Nephron progenitor cell (in vitro differentiated cells): ENCODE measurements around the gene METRNL.

ENCODE experiments used
- DNase-seq: peaks from one replicate; pipeline ENCODE4 v3.0.0; 2021
- H3K27ac Mint-ChIP-seq: 2 replicates; pipeline ENCODE4 v1.8.0; 2021; ENCODE audit warnings: mild to moderate bottlenecking, moderate library complexity, mixed read lengths
- H3K27me3 Mint-ChIP-seq: 2 replicates; pipeline ENCODE4 v1.8.0; 2021; ENCODE audit warnings: mild to moderate bottlenecking, low read depth, mixed read lengths; ENCODE audit not compliant: poor library complexity
- H3K36me3 Mint-ChIP-seq: 2 replicates; pipeline ENCODE4 v1.8.0; 2021; ENCODE audit warnings: low read depth, mixed read lengths
- H3K4me1 Mint-ChIP-seq: 2 replicates; pipeline ENCODE4 v1.8.0; 2021; ENCODE audit warnings: mixed read lengths
- H3K4me3 Mint-ChIP-seq: 2 replicates; pipeline ENCODE4 v1.8.0; 2021; ENCODE audit warnings: mild to moderate bottlenecking, moderate library complexity, mixed read lengths
- H3K9me3 Mint-ChIP-seq: 2 replicates; pipeline ENCODE4 v1.8.0; 2021; ENCODE audit warnings: mild to moderate bottlenecking, moderate library complexity, mixed read lengths
- TF ChIP-seq, protein P1 (sequence below): fragments of 200-600 bp; sonication (generic); IDR thresholded peaks from 2 replicates; pipeline ENCODE4 v1.5.0; 2021; ENCODE audit warnings: antibody characterized with exemption

METRNL gene

DNA sequence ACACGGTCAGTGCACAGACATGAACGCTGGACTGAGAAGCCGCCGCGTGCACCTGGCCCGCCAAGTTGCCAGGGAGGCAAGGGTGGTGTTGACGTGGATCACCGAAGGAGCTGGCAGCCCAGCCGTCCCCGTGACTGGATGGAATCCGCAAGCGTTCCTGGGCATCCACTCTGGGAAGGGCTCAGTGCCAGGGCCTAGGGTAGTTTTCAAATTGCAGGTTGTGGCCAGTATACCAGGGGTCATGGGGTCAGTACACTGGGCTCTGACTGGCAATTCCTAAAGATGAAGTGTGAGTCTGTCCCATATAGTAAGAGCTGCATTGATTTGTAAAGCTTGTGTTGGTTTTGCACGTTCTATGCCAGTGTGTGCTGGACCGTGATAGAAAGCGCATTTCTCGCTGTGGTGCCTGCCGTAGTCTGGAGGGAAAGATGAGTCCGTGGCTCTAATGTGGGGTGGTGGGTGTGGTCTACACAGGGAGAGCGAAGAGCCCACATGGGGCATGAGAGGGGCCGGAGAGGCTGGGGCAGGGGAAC lies 21.1 kb upstream of the METRNL start:
- no peak for DNase-seq
- Mint-ChIP-seq H3K9me3 (no peaks in the 10 kb centered on the region), H3K4me3 (no peak overlapping the region), H3K27ac (no peak overlapping the region), H3K4me1 (peaks cover 43% of the 10 kb centered on the region), H3K27me3 (peaks cover 8% of the 10 kb centered on the region), H3K36me3 (no peaks in the 10 kb centered on the region)
- TF ChIP-seq, protein P1, sequence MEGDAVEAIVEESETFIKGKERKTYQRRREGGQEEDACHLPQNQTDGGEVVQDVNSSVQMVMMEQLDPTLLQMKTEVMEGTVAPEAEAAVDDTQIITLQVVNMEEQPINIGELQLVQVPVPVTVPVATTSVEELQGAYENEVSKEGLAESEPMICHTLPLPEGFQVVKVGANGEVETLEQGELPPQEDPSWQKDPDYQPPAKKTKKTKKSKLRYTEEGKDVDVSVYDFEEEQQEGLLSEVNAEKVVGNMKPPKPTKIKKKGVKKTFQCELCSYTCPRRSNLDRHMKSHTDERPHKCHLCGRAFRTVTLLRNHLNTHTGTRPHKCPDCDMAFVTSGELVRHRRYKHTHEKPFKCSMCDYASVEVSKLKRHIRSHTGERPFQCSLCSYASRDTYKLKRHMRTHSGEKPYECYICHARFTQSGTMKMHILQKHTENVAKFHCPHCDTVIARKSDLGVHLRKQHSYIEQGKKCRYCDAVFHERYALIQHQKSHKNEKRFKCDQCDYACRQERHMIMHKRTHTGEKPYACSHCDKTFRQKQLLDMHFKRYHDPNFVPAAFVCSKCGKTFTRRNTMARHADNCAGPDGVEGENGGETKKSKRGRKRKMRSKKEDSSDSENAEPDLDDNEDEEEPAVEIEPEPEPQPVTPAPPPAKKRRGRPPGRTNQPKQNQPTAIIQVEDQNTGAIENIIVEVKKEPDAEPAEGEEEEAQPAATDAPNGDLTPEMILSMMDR, result no peak

- peaks cover 48% of the 10 kb centered on the region for H3K4me1 Mint-ChIP-seq
Observed at GRCh38 chr17:83061586-83061985, 17.8 kb upstream of the METRNL start.

DNA sequence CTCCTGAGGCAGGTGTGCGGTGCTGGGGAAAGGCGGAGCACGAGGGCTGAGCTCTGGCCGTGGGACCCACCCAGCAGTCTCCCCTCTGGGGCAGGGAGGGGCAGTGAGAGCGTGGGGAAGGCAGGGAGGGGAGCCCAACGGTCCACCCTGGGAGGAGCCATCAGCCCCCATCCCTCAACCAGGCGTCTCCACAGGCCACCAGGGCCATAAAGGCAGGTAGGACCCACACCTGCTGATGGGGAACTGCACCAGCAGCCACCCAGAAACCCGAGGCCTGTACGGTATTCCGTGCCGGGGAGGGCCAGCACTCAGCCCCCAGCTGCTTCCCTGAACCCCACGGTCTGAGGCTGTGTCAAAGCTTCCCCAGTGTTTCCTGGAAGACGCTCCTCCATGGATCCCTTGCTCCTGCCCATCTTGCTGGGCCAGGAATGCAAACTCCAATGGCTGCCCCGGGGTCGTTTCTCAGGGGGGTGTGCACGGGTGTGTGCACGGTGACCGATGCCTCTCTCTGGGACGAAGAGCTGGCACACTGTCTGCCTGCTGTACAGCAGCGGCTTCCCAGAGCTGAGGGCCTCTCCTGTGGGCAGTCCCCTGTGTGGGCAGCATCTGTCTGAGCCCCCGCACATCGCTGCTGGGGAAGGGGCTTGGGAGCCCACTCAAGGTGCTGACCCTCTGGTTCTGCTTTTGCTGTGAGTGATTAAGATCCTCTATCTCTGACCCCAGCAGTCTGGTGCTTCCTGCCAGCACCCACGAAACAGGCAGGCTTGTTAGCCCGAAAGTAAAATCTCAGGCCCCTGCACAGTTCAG lies 17.2 kb upstream of the METRNL start:
- no peak overlapping the region for H3K4me3 Mint-ChIP-seq

More at GRCh38 chr17:83061586-83061985, 17.8 kb upstream of the METRNL start:
- no peaks in the 10 kb centered on the region for H3K9me3 Mint-ChIP-seq
- H3K4me3 Mint-ChIP-seq, result no peak overlapping the region
- H3K36me3 Mint-ChIP-seq, result no peaks in the 10 kb centered on the region
- TF ChIP-seq, protein P1, result no peak
- peaks cover 10% of the 10 kb centered on the region for H3K27me3 Mint-ChIP-seq
- H3K27ac Mint-ChIP-seq, result no peak overlapping the region
- DNase-seq, result no peak

GRCh38 chr17:83062818-83063671 lies 16.4 kb upstream of the METRNL start:
- Mint-ChIP-seq H3K9me3 (no peaks in the 10 kb centered on the region), H3K27ac (peak overlapping the region; percentile 25), H3K4me3 (no peak overlapping the region), H3K27me3 (peaks cover 13% of the 10 kb centered on the region), H3K4me1 (peaks cover 47% of the 10 kb centered on the region), H3K36me3 (no peaks in the 10 kb centered on the region)
- no peak for DNase-seq
- TF ChIP-seq, protein P1, result no peak

More for the DNA sequence above, 17.2 kb upstream of the METRNL start:
- no peak for DNase-seq
- Mint-ChIP-seq H3K27ac (no peak overlapping the region), H3K36me3 (no peaks in the 10 kb centered on the region), H3K27me3 (peaks cover 10% of the 10 kb centered on the region), H3K9me3 (no peaks in the 10 kb centered on the region), H3K4me1 (peaks cover 45% of the 10 kb centered on the region)
- TF ChIP-seq, protein P1, result no peak

GRCh38 chr17:83064021-83064731 lies 15.2 kb upstream of the METRNL start:
- H3K4me1 Mint-ChIP-seq, result peaks cover 45% of the 10 kb centered on the region
- H3K9me3 Mint-ChIP-seq, result no peaks in the 10 kb centered on the region
- H3K27me3 Mint-ChIP-seq, result peaks cover 13% of the 10 kb centered on the region

More at GRCh38 chr17:83064021-83064731, 15.2 kb upstream of the METRNL start:
- Mint-ChIP-seq H3K4me3 (no peak overlapping the region), H3K27ac (no peak overlapping the region), H3K36me3 (no peaks in the 10 kb centered on the region)
- TF ChIP-seq, protein P1, result no peak
- no peak for DNase-seq
